GM12878 (cell line): ENCODE measurements around the gene MAGI2.

Source experiments
- CTCF ChIP-seq, 3 experiments: IDR thresholded peaks in 2 of 3; conservative IDR thresholded peaks in 1 of 3; 2 replicates each; pipeline ENCODE4 v1.5.1; 2011; ENCODE audit warnings: low read depth in 3 of 3, low read length in 3 of 3, mild to moderate bottlenecking in 3 of 3, control low read depth in 2 of 3, moderate library complexity in 2 of 3, inconsistent platforms in 1 of 3, mixed read lengths in 1 of 3; ENCODE audit not compliant: control insufficient read depth in 2 of 3, insufficient read depth in 1 of 3; ENCODE audit errors: extremely low read depth in 1 of 3
- EED ChIP-seq: sonication (generic); IDR thresholded peaks from 2 replicates; pipeline ENCODE4 v1.6.1; 2016; ENCODE audit warnings: antibody characterized with exemption, low read depth
- EP300 ChIP-seq, 2 experiments: fragments of 150-350 bp in 1 of 2; IDR thresholded peaks; 2 replicates each; pipeline ENCODE4 v1.6.1; 2011 to 2012; ENCODE audit warnings: low read depth in 2 of 2, low read length in 2 of 2, borderline replicate concordance in 1 of 2, improper control_type of control experiment in 1 of 2, inconsistent platforms in 1 of 2; ENCODE audit not compliant: control insufficient read depth in 1 of 2
- FOS ChIP-seq: IDR thresholded peaks from 3 replicates; pipeline ENCODE4 v1.6.1; 2011; ENCODE audit warnings: borderline replicate concordance; ENCODE audit not compliant: insufficient read length; ENCODE audit errors: extremely low read depth
- FOXM1 ChIP-seq: IDR thresholded peaks from 2 replicates; pipeline ENCODE4 v1.6.1; 2012; ENCODE audit warnings: low read depth, mild to moderate bottlenecking, inconsistent platforms, low read length, moderate library complexity
- GABPA ChIP-seq: IDR thresholded peaks from 2 replicates; pipeline ENCODE4 v1.6.1; 2014; ENCODE audit warnings: antibody characterized with exemption, low read depth, mild to moderate bottlenecking, inconsistent platforms
- POLR2AphosphoS5 ChIP-seq: IDR thresholded peaks from 2 replicates; pipeline ENCODE4 v1.6.1; 2011; ENCODE audit warnings: mild to moderate bottlenecking, low read length, inconsistent platforms
- RAD21 ChIP-seq: IDR thresholded peaks from 2 replicates; pipeline ENCODE4 v1.6.1; 2011; ENCODE audit warnings: mild to moderate bottlenecking, low read depth, low read length, moderate library complexity; ENCODE audit not compliant: insufficient read depth
- RFX5 ChIP-seq: IDR thresholded peaks from 2 replicates; pipeline ENCODE4 v1.6.1; 2011; ENCODE audit warnings: low read depth, low read length, improper control_type of control experiment
- SMC3 ChIP-seq: IDR thresholded peaks from 2 replicates; pipeline ENCODE4 v1.6.1; 2011; ENCODE audit warnings: low read length, improper control_type of control experiment, borderline replicate concordance
- STAT1 ChIP-seq: fragments of 450-650 bp; conservative IDR thresholded peaks from 2 replicates; pipeline ENCODE4 v1.6.1; 2014; ENCODE audit warnings: antibody characterized with exemption, mild to moderate bottlenecking
- YY1 ChIP-seq: IDR thresholded peaks from 2 replicates; pipeline ENCODE4 v1.6.1; 2011; ENCODE audit warnings: low read depth, mild to moderate bottlenecking, low read length
- ZNF24 ChIP-seq: fragments of 450-650 bp; IDR thresholded peaks from 2 replicates; pipeline ENCODE4 v1.6.1; 2017; ENCODE audit warnings: antibody characterized with exemption, mild to moderate bottlenecking

GRCh38 chr7:78528964-78529363 is 924.5 kb downstream of the MAGI2 start:
- no peak for TF ChIP-seq CTCF (IDR thresholded peaks at IDR 0.05 in 2 of 3, conservative IDR thresholded peaks at IDR 0.05 in 1 of 3; ENCODE audit: control insufficient read depth in 2 of 3, extremely low read depth in 1 of 3, insufficient read depth in 1 of 3, low read depth in 3 of 3, low read length in 3 of 3)
- TF ChIP-seq ZNF24 = no peak
- TF ChIP-seq FOS = no peak
- no peak for TF ChIP-seq RAD21
- no peak for TF ChIP-seq STAT1
- no peak for TF ChIP-seq FOXM1
- TF ChIP-seq YY1 = no peak
- no peak for TF ChIP-seq SMC3
- TF ChIP-seq RFX5 = no peak
- no peak for TF ChIP-seq GABPA
- no peak for TF ChIP-seq POLR2AphosphoS5
- no peak for TF ChIP-seq EP300 (IDR thresholded peaks at IDR 0.05; ENCODE audit: borderline replicate concordance in 1 of 2, control insufficient read depth in 1 of 2, low read depth in 2 of 2, low read length in 2 of 2)
- no peak for TF ChIP-seq EED
